HepG2 (cell line): ENCODE measurements around the gene IRS1. TPM values are rescaled to one million over a fixed set of nuclear protein-coding genes. Genes with fewer than 3 reads are reported as not detected.

Experiments
- ATAC-seq: fragments of 200-7000 bp; cut with Tn5 transposase; 3 replicates; pipeline ENCODE4 v1.9.1; 2020; ENCODE audit warnings: mild to moderate bottlenecking, moderate library complexity
- BruUV-seq: library from RNA; stranded (reverse); fragments of 400-500 nt; replicated peaks from 2 replicates; lab custom pipeline; 2021; lab: Mats Ljungman, UMichigan
- CTCF ChIA-PET: fragments of 300-600 bp; formaldehyde crosslinking; extraction: SDS; loops from one replicate; lab custom pipeline; 2021; ENCODE audit warnings: low total read pairs, inconsistent platforms, low intra/inter-chr PET ratio; lab: Yijun Ruan, JAX
- POLR2A ChIA-PET: fragments of 350-600 bp; sonication (Branson Sonifier 250); formaldehyde crosslinking; loops from one replicate; lab custom pipeline; 2020; ENCODE audit warnings: antibody characterized with exemption, inconsistent platforms; lab: Yijun Ruan, JAX
- DNase-seq: peaks from one replicate; pipeline ENCODE4 v3.0.0-alpha.2; 2015; ENCODE audit warnings: low spot score
- FAIRE-seq: peaks from 3 replicates; lab custom pipeline; 2011; peaks lifted over from hg19 to GRCh38; lab: Jason Lieb, UNC
- H2AFZ ChIP-seq: one replicate; pipeline ENCODE4 v1.6.1; 2011; ENCODE audit warnings: low read length, inconsistent platforms
- H3K27ac ChIP-seq: fragments of 300-600 bp; 3 replicates; pipeline ENCODE4 v1.8.0; 2011; ENCODE audit warnings: mixed run types, mild to moderate bottlenecking, mixed read lengths, low read length, inconsistent platforms; ENCODE audit not compliant: insufficient read depth; ENCODE audit errors: extremely low read length
- H3K27me3 ChIP-seq, 2 experiments: fragments of 200-600 bp in 1 of 2; 2 replicates in 1 of 2; 3 replicates in 1 of 2; pipeline versions ENCODE4 v1.6.0 to v1.8.0; 2011; ENCODE audit warnings: low read length in 2 of 2, mild to moderate bottlenecking in 2 of 2, moderate library complexity in 2 of 2, inconsistent platforms in 1 of 2; ENCODE audit not compliant: insufficient read depth in 2 of 2, control insufficient read depth in 1 of 2
- H3K36me3 ChIP-seq, 2 experiments: fragments of 200-600 bp in 1 of 2; replicated peaks in 1 of 2; 2 replicates in 1 of 2; 3 replicates in 1 of 2; pipeline versions ENCODE4 v1.5.1 to v1.8.0; 2011; ENCODE audit warnings: low read length in 2 of 2, inconsistent platforms in 1 of 2; ENCODE audit not compliant: insufficient read depth in 2 of 2, control insufficient read depth in 1 of 2
- H3K4me1 ChIP-seq: 2 replicates; pipeline ENCODE4 v1.5.1; 2012; ENCODE audit warnings: low read length, inconsistent platforms; ENCODE audit not compliant: insufficient read depth
- H3K4me2 ChIP-seq: 2 replicates; pipeline ENCODE4 v1.6.0; 2011; ENCODE audit warnings: low read depth, low read length, inconsistent platforms
- H3K4me3 ChIP-seq, 3 experiments: fragments of 200-600 bp in 1 of 3; sonication (generic), shearing (Covaris generic) in 1 of 3; replicated peaks in 1 of 3; 2 replicates each; pipeline ENCODE4 v1.5.1; 2011 to 2016; ENCODE audit warnings: low read length in 3 of 3, inconsistent platforms in 2 of 3, low read depth in 2 of 3, mild to moderate bottlenecking in 2 of 3, control low read depth in 1 of 3, mixed read lengths in 1 of 3; ENCODE audit not compliant: insufficient read depth in 1 of 3
- H3K79me2 ChIP-seq: one replicate; pipeline ENCODE4 v1.6.1; 2011; ENCODE audit warnings: low read length, inconsistent platforms; ENCODE audit not compliant: insufficient read depth
- H3K9ac ChIP-seq: 2 replicates; pipeline ENCODE4 v1.6.0; 2011; ENCODE audit warnings: mild to moderate bottlenecking, low read depth, low read length, inconsistent platforms; ENCODE audit not compliant: insufficient read depth
- H3K9me3 ChIP-seq: 2 replicates; pipeline ENCODE4 v1.5.1; 2012; ENCODE audit warnings: mild to moderate bottlenecking, low read length
- H4K20me1 ChIP-seq: 2 replicates; pipeline ENCODE4 v1.6.0; 2011; ENCODE audit warnings: inconsistent platforms, mild to moderate bottlenecking, low read length, moderate library complexity; ENCODE audit not compliant: insufficient read depth
- AGO2 ChIP-seq: fragments of 200-400 bp; formaldehyde crosslinking; optimal IDR thresholded peaks from 2 replicates; pipeline ENCODE3; 2017; ENCODE audit warnings: mild to moderate bottlenecking, low read depth, low read length, moderate library complexity
- CREM ChIP-seq, 2 experiments: sonication (generic) in 1 of 2; formaldehyde crosslinking in 1 of 2; IDR thresholded peaks; 2 replicates each; pipeline versions ENCODE4 v1.4.0 to v1.6.1; 2016 to 2020; ENCODE audit warnings: antibody characterized with exemption in 1 of 2, mild to moderate bottlenecking in 1 of 2, missing genetic modification reagents in 1 of 2
- EED ChIP-seq: sonication (generic); formaldehyde crosslinking; IDR thresholded peaks from 2 replicates; pipeline ENCODE4 v1.5.0; 2020; ENCODE audit warnings: mild to moderate bottlenecking, missing genetic modification reagents
- ETV6 ChIP-seq: sonication (generic); formaldehyde crosslinking; conservative IDR thresholded peaks from 2 replicates; pipeline ENCODE4 v1.4.0; 2020; ENCODE audit warnings: missing genetic modification reagents
- FOXJ3 ChIP-seq: sonication (generic); formaldehyde crosslinking; IDR thresholded peaks from 2 replicates; pipeline ENCODE4 v1.4.0; 2020; ENCODE audit warnings: missing genetic modification reagents, mild to moderate bottlenecking, borderline replicate concordance
- HIVEP1 ChIP-seq: sonication (generic); formaldehyde crosslinking; IDR thresholded peaks from 2 replicates; pipeline ENCODE4 v1.4.0; 2020; ENCODE audit warnings: mild to moderate bottlenecking, missing genetic modification reagents
- HNF4G ChIP-seq, 2 experiments: sonication (generic) in 1 of 2; formaldehyde crosslinking in 1 of 2; IDR thresholded peaks; 2 replicates each; pipeline versions ENCODE4 v1.4.0 to v1.6.1; 2011 to 2020; ENCODE audit warnings: borderline replicate concordance in 2 of 2, low read depth in 2 of 2, mild to moderate bottlenecking in 2 of 2, low read length in 1 of 2, missing genetic modification reagents in 1 of 2, moderate library complexity in 1 of 2
- RFX3 ChIP-seq: IDR thresholded peaks from 2 replicates; pipeline ENCODE4 v1.6.1; 2016; ENCODE audit warnings: missing biosample characterization, missing genetic modification reagents
- SNAI1 ChIP-seq: sonication (generic); formaldehyde crosslinking; IDR thresholded peaks from 2 replicates; pipeline ENCODE4 v1.5.0; 2020; ENCODE audit warnings: mild to moderate bottlenecking, missing genetic modification reagents, borderline replicate concordance
- ZBTB25 ChIP-seq: IDR thresholded peaks from 2 replicates; pipeline ENCODE4 v1.6.1; 2018; ENCODE audit warnings: missing genetic modification reagents
- ZFP1 ChIP-seq: IDR thresholded peaks from 2 replicates; pipeline ENCODE4 v1.6.1; 2016
- ZNF879 ChIP-seq: sonication (generic); formaldehyde crosslinking; IDR thresholded peaks from 2 replicates; pipeline ENCODE4 v1.8.1; 2023; ENCODE audit warnings: missing genetic modification reagents
- WGBS: methylation state at CpG from one replicate; pipeline ENCODE4 v1.1.6; 2017; ENCODE audit warnings: low lambda C conversion rate; 5-methylcytosine and 5-hydroxymethylcytosine counted together
- in situ Hi-C: cut with HindIII; loops from 2 replicates; pipeline ENCODE4 v1.10.0; 2017; ENCODE audit warnings: low pct_unique_long_range_greater_than_20kb; ENCODE audit not compliant: extremely low pct_ligation_motif_present
- intact Hi-C: fragments of 100-400 bp; cut with micrococcal nuclease; formaldehyde crosslinking; loops from one replicate; pipeline ENCODE4 v1.10.0; 2022; ENCODE audit not compliant: unreplicated experiment
- polyA plus RNA-seq, 8 experiments: library from polyadenylated mRNA; depleted of rRNA in 3 of 8; stranded (reverse) in 7 of 8; unstranded in 1 of 8; fragments of >200 nt; fragmentation: Illumina TruSeq in 4 of 8; extraction: Trizol in 4 of 8; gene quantifications; 2 replicates each; pipeline versions ENCODE4 v1.2.1 to v1.2.3, GENCODE V29; 2011 to 2016; ENCODE audit warnings: low read depth in 4 of 8, missing spikeins in 1 of 8, mixed read lengths in 1 of 8; ENCODE audit not compliant: insufficient read depth in 1 of 8
- total RNA-seq, 5 experiments: library from RNA; depleted of rRNA; stranded (reverse); fragments of >200 nt; fragmentation: Illumina TruSeq; extraction: Trizol; gene quantifications; 2 replicates each; pipeline ENCODE4 v1.2.3, GENCODE V29; 2016; ENCODE audit warnings: low read depth in 1 of 5
- TF ChIP-seq, protein P1 (sequence below): sonication (generic); formaldehyde crosslinking; IDR thresholded peaks from 2 replicates; pipeline ENCODE4 v1.5.0; 2020; ENCODE audit warnings: mild to moderate bottlenecking, missing genetic modification reagents
- TF ChIP-seq, protein P2 (sequence below): sonication (generic); formaldehyde crosslinking; conservative IDR thresholded peaks from 2 replicates; pipeline ENCODE4 v1.4.0; 2020; ENCODE audit warnings: mild to moderate bottlenecking, missing genetic modification reagents, moderate library complexity

IRS1 gene
- total and polyA plus RNA-seq, 2 of the 13 experiments (the other 11 are each of a cell fraction or from before 2014, with no cell fraction given), result 8.7 to 9.0 TPM

- Histone ChIP-seq H2AFZ (no peak overlapping the region), H4K20me1 (no peaks in the 10 kb centered on the region), H3K9ac (peak overlapping the region; percentile 61; the same call in 1 of the 2 replicates), H3K79me2 (peaks cover 76% of the 10 kb centered on the region), H3K4me2 (peak overlapping the region; percentile 77), H3K4me1 (peaks cover 85% of the 10 kb centered on the region), H3K27me3 (no peaks in the 10 kb centered on the region), H3K9me3 (no peaks in the 10 kb centered on the region), H3K36me3 (peaks cover 0 to 6% of the 10 kb centered on the region in 2 experiments; a peak in 2 of 5 replicates), H3K27ac (peak overlapping the region; percentile 45), H3K4me3 (peak overlapping the region; percentile 46 to 56 (median 50))
- 16% methylated on average over 4 of the region's 4 CpGs for WGBS
- ATAC-seq, result no peak
- TSS peak; percentile 7 for BruUV-seq
- peak; percentile 30 for FAIRE-seq
- CTCF ChIA-PET, result interaction anchor here (0.5 kb wide), 1 partner anchor 209 kb away, joined by 3 read pairs; no protein-coding TSS in a partner anchor
- intact Hi-C loops, result no loop called here
- in situ Hi-C loops, result loop anchor here (10.0 kb wide), 3 partner anchors 59 to 579 kb away; no protein-coding TSS in a partner anchor
- DNase-seq, result no peak
- POLR2A ChIA-PET, result interaction anchor here (0.6 to 2.0 kb wide), 4 partner anchors 33 to 290 kb away, joined by 3 to 10 read pairs (median 4); no protein-coding TSS in a partner anchor
- TF ChIP-seq ZBTB25 (CRISPR knock-in tag) (no peak), HNF4G (IDR thresholded peaks at IDR 0.05; ENCODE audit: borderline replicate concordance, low read depth, low read length) (peak; percentile 29; the same call in 1 of the 2 replicates), HNF4G (CRISPR knock-in tag; IDR thresholded peaks at IDR 0.05; ENCODE audit: borderline replicate concordance, low read depth) (no peak), RFX3 (no peak), EED (no peak), CREM (IDR thresholded peaks at IDR 0.05) (peak; percentile 44; the same call in 1 of the 2 replicates), CREM (CRISPR knock-in tag; IDR thresholded peaks at IDR 0.05) (no peak), HIVEP1 (CRISPR knock-in tag) (no peak), ZFP1 (CRISPR knock-in tag) (no peak), ZNF879 (no peak), ETV6 (CRISPR knock-in tag) (no peak), SNAI1 (CRISPR knock-in tag) (no peak), FOXJ3 (peak; percentile 78; the same call in 1 of the 2 replicates), AGO2 (no peak)
- TF ChIP-seq, protein P1, sequence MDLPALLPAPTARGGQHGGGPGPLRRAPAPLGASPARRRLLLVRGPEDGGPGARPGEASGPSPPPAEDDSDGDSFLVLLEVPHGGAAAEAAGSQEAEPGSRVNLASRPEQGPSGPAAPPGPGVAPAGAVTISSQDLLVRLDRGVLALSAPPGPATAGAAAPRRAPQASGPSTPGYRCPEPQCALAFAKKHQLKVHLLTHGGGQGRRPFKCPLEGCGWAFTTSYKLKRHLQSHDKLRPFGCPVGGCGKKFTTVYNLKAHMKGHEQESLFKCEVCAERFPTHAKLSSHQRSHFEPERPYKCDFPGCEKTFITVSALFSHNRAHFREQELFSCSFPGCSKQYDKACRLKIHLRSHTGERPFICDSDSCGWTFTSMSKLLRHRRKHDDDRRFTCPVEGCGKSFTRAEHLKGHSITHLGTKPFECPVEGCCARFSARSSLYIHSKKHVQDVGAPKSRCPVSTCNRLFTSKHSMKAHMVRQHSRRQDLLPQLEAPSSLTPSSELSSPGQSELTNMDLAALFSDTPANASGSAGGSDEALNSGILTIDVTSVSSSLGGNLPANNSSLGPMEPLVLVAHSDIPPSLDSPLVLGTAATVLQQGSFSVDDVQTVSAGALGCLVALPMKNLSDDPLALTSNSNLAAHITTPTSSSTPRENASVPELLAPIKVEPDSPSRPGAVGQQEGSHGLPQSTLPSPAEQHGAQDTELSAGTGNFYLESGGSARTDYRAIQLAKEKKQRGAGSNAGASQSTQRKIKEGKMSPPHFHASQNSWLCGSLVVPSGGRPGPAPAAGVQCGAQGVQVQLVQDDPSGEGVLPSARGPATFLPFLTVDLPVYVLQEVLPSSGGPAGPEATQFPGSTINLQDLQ (CRISPR knock-in tag), result no peak
- TF ChIP-seq, protein P2, sequence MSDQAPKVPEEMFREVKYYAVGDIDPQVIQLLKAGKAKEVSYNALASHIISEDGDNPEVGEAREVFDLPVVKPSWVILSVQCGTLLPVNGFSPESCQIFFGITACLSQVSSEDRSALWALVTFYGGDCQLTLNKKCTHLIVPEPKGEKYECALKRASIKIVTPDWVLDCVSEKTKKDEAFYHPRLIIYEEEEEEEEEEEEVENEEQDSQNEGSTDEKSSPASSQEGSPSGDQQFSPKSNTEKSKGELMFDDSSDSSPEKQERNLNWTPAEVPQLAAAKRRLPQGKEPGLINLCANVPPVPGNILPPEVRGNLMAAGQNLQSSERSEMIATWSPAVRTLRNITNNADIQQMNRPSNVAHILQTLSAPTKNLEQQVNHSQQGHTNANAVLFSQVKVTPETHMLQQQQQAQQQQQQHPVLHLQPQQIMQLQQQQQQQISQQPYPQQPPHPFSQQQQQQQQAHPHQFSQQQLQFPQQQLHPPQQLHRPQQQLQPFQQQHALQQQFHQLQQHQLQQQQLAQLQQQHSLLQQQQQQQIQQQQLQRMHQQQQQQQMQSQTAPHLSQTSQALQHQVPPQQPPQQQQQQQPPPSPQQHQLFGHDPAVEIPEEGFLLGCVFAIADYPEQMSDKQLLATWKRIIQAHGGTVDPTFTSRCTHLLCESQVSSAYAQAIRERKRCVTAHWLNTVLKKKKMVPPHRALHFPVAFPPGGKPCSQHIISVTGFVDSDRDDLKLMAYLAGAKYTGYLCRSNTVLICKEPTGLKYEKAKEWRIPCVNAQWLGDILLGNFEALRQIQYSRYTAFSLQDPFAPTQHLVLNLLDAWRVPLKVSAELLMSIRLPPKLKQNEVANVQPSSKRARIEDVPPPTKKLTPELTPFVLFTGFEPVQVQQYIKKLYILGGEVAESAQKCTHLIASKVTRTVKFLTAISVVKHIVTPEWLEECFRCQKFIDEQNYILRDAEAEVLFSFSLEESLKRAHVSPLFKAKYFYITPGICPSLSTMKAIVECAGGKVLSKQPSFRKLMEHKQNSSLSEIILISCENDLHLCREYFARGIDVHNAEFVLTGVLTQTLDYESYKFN, result 0 out of 2 replicates have a peak, but pooled peaks have one; percentile 36
Measured at GRCh38 chr2:226794196-226794661, 5.4 kb downstream of the IRS1 start.
